Activated CD8-positive, alpha-beta memory T cell treated with anti-CD3 and anti-CD28 coated beads, Interleukin-2, amount 50 U/mL, for 48 hours (primary cell): ENCODE results near the gene ODAD3.
"Not testable (repeated sequence)": the region's sequence is repeated elsewhere in the genome, so short reads cannot be mapped to it uniquely, and the experiment has no call there.

Experiments
- DNase-seq: peaks from one replicate; pipeline ENCODE4 v3.0.0-alpha.2; 2020

The ODAD3 gene

DNA sequence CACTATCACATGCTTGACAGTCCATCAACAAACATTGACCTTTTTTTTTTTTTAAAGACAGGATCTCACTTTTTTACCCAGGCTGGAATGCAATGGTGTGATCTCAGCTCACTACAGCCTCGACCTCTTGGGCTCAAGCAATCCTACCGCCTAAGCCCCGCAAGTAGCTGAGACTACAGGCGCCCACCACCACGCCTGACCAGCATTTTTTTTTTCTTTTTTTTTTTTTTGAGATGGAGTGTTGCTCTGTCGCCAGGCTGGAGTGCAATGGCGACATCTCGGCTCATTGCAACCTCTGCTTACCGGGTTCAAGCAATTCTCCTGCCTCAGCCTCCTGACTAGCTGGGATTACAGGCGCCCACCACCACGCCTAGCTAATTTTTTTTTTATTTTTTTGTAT, 24.0 kb upstream of the ODAD3 start:
- DNase-seq, result not testable (repeated sequence)

DNA sequence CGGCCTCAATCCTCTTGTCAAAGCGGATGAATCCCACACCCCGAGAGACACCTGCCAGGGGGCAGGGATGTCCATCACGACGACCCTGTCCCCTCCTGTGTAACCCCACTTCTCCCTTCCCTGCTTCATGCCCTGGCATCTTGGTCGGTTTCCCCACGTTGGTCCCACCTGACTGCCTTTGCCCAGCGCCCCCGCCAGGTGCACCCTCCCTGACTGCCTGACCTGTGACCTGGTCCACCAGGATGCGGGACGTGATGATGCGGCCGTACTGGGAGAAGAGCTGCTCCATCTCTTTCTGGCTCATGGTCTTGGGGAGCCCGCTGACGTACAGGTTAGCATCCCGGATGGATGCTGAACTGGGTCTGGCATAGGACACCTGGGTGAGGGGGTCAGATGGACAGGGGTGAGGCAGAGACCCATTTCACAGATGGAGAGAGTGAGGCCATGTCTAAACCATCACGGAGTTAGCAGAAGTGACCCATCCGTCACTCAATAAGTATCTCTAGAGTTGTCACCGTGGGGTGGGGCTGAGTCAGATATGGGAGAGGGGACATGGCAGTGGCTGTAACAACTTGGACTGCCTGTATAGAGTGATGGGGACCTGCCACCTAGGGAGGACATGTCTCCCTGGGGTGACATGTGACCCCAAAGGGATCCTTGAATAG, 23.4 kb upstream of the ODAD3 start:
- no peak for DNase-seq

DNA sequence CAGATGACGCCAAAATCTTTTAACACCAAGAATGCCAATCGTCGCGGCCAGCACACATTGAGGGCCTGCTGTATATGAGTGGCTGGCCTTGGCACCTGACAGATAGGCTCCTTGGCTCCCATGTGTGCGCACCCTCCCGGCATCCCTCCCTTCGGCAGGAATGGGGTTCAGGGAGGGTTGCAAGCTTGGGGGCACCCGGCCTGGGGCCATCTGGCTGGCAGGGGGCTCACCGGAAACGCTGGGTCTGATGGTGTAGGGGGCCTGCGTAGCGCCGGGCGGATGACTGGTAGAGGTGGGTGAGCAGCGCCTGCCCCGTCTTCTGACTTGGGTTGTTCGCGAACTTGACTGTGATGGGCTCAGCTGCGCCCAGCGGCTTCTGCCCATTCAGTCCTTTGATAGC, 22.9 kb upstream of the ODAD3 start:
- DNase-seq, result no peak

DNA sequence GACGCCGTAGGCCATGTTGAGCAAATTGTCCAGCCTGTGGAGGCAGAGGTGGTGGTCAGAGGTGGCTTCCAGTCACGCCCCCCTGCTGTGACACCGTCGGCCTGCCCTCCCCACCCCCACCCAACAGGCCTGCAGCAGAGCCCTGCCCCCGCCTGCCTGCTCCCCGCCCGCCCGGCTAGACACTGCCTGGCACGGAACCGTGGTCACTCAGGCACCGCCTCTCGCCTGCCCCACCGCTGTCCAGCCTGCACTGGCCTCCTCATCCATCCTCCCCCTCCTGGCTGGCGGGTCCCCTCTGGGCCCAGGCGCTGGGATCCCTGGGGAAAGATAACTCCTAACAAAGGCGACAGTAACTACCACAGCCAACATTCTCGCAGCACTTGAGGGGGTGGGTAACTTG, 22.2 kb upstream of the ODAD3 start:
- DNase-seq, result no peak

DNA sequence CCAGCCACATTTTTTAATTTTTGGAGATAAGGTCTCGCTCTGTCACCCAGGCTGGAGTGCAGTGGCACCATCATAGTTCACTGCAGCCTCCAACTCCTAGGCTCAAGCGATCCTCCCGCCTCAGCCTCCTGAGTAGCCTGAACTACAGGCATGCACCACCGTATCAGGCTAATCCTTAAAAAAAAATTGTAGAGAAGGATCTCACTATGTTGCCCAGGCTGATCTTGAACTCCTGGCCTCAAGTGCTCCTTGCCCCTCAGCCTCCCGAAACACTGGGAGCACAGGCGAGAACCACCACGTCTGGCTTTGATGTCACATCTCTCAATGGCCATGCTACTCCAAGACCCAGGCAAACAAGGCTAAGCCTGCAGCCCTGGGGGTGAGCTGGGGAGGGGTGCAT, 21.7 kb upstream of the ODAD3 start:
- DNase-seq, result no peak

DNA sequence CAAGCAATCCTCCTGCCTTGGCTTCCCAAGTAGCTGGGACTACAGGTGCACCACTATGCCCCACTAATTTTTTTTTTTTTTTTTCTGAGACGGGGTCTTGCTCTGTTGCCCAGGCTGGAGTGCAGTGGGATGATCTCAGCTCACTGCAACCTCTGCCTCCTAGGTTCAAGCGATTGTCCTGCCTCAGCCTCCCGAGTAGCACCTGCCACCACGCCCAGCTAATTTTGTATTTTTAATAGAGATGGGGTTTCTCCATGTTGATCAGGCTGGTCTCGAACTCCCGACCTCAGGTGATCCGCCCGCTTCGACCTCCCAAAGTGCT, 20.3 kb upstream of the ODAD3 start:
- DNase-seq, result not testable (repeated sequence)

DNA sequence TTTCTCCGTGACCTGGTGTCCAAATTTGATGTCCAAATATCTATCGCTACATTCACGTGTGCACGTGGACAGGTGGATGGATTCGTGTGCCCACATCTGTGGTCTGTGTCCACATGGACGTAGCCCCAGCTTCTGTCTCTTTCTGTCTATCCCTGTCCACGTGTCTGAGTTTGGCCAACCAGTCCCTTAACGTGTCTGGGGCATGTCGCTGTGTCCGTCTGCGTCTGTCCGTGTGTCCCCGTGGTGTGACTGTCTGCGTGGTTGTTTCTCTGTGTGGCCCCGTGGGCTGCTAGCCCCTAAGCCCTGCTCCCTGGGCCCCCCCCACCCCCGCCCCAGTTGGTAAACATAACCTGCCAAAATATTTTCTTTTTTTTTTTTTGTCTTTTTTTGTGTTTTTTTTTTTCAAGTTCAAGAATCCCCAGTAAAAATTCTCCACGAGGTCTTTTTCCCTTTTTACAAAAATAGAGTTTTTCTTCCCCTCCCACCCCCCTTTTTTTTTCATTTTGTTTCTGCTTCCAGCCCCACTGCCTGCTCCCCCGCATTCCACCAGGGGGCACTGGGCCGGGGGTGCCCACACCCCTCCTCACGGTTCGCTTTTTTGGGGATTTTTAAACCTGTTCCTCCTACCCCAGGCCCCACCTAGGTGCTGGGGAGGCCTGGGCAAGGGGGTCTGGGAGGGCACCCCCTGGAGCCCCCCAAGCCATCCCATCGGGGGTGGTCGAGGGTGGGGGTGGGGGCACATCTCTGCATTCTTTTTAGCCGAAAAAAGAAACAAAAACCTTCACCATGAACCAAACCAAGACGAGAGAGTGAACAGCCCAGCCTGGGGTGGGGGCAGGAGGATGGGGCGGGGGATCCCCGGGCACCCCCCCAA, 18.8 kb upstream of the ODAD3 start:
- no peak for DNase-seq

DNA sequence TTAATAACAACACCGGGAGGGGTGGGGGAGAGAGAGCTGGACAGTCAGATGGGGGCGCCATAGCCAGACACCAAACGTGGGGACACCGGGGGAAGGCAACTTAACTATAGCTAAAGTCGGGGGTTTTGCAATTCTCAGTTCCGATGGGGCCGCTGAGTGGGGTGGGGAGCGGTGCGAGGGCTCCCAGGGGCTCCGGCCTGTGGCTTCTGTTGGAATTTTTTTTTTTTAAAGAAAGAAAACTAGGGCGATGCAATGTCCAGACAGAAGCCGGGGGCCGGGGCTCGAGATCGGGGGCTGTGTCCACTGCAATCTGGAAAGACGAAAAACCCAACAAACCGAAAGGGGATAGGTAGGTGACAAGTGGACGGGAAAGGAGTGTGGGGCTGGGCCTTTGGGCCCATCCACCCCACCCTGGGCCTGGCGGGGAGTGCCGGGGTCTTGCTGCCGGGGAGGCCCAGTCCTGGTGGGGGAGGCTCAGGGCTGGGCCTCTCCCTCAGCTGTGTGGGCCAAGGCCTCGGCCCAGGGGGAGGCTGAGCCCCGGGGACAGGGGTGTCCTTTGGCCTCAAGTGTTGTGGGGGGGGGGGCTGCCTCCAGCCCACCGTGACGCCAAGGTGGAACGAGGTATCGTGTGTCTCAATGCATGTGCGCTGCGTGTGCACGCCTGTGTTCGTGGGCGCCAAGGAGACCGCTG, 17.8 kb upstream of the ODAD3 start:
- no peak for DNase-seq

DNA sequence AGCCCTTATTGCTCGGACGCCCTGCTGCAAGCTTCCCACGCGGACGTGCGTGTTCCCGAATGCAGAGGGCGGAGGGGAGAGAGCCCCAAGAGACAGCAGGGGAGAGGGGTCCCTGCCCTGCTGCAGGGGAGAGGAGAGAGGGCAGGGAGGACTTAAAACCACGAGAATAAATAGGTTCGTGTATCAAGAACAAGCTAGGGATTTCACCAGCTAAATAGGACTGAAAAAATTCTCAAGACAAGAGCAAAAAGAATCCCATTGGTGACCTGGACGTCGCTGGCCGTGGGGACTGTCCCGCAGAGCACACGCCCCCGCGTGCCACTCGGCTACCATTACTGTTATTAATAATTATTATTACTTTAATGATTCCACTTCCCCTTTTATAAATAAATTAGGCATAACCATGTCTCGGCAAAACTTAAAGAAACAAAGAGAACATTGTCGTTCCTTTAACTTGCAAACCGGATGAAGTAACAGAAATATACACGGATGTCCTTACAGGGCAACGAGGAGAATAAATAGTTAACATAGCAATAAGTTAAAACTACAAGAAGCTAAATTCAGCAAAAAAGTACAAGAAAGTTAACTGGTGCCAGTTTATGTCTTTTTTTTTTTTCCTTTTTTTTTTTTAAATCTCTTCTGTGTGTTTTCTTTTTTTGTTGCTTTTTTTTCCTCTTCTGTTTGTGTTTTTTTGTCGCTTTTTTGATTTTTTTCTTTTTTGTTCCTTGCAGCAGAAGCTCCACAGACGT, 17.1 kb upstream of the ODAD3 start:
- no peak for DNase-seq

DNA sequence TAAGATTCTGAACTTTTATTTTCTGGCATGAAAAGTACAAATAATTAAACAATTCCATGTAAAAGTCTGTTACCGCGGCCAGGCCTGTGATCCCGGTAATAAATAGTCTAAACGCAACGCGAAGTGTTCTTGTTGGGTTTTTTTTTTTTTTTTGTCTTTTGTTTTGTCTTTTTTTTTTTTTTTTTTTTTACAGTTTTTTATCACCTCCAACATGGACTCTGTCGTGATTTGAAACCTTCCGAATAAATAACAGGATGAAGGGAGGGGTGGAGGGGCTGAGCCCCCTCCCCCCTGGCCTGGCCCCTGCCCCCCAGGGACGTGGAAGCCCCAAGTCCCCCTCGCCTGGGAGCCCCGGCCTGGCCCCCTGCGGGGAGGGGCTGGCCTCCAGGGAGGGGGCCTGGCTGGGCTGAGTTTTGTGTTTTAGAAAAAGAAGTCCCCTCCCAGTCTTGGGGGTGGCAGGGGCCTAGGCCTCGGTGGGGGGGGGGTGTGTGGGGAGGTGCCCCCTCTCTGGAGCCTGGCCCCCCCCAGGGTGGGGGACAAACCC, 16.5 kb upstream of the ODAD3 start:
- no peak for DNase-seq

DNA sequence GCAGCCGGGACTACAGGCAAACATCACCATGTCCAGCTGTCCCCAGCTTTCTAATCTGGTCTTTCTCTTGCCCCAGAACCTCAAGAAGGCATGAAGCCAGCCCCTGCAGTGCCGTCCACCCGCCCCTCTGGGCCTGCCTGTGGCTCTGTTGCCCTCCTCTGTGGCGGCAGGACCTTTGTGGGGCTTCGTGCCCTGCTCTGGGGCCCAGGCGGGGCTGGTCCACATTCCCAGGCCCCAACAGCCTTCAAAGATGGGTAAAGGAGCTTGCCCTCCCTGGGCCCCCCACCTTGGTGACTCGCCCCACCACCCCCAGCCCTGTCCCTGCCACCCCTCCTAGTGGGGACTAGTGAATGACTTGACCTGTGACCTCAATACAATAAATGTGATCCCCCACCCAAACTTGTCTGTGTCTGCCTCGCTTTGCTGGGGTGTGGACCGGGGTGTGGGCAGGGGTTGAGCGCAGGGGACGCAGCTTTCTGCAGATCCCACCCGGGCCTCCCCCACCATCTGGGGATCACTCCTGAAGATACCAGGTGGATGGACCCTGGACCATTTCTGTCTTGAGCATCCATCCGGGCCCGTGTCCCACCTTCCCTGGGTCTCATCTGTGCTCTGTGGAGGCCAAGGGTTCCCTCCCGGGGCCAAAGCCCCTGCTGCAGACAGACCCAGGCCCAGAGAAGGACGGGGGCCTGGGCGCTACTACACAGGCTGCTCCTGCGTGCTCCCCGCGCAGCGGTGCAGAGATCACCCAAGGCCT, 15.8 kb upstream of the ODAD3 start:
- no peak for DNase-seq

DNA sequence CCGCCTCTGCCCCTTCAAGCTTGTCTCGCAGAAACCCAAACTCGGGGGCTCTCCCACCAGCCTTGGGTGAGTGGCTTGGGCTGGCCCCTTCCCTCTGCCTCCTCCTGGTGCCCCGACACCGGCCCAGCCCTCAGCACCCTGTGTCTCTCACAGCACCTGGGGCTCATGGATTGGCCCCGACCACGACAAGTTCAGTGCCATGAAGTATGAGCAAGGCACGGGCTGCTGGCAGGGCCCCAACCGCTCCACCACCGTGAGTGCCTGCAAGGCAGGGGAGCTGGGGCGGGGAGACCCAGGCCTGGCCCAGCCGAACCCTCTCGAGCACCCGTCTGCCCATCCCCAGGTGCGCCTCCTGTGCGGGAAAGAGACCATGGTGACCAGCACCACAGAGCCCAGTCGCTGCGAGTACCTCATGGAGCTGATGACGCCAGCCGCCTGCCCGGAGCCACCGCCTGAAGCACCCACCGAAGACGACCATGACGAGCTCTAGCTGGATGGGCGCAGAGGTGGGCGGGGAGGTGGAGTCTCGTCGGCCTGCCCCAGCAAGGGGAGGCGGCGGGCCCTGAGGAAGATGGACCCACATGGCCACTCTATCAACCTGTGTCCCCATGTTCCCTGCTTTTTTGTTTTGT, 14.1 kb upstream of the ODAD3 start:
- DNase-seq, result no peak

DNA sequence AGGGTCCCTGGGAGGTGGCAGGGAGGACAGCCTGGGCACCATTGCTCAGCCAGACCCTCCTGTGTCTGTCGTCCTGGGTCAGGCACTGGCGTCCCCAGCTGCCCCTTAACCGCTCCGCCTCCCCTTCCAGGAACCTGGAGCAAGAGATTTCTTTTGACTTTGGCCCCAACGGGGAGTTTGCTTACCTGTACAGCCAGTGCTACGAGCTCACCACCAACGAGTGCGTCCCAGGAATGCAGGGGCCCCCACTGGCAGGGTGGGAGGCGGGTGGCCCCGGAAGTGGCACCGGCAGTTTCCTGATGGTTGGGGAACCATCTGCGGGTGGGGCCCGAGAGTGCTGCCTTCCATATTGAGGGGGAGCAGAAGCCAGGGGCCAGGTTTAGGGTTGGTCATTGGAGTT, 13.5 kb upstream of the ODAD3 start:
- no peak for DNase-seq

DNA sequence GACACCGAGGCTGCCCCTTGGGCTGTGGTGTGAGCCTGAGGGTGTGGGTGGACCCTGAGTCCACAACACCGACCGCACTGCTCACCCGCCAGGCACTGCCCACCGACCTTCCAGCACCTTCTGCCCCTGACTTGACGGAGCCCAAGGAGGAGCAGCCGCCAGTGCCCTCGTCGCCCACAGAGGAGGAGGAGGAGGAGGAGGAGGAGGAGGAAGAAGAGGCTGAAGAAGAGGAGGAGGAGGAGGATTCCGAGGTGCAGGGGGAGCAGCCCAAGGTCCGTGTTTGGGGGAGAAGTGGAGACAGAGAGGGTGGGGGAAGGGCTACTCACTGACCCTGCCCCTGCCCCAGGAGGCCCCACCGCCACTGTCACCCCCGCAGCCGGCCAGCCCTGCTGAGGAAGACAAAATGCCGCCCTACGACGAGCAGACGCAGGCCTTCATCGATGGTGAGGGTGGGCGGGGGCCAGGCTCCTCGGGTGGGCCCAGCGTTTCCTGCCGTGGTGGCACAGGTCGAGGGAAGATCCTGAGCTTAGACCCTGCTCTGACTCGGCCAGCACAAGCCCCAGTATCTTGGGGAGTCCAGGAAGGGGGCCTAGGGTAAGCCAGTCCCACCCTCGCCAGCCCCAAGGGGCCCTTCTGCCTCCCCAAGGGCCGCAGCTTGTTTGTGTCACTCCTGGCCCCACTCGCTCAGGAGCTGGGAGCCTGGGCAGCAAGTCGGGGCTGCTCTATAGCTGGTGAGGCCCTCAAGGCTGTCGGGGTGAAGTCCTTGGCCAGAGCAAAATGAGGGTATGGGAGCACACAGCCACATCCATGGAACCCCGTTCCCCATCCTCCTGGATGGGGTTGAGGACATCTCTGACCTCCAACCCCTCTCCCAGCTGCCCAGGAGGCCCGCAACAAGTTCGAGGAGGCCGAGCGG, 12.7 kb upstream of the ODAD3 start:
- no peak for DNase-seq

DNA sequence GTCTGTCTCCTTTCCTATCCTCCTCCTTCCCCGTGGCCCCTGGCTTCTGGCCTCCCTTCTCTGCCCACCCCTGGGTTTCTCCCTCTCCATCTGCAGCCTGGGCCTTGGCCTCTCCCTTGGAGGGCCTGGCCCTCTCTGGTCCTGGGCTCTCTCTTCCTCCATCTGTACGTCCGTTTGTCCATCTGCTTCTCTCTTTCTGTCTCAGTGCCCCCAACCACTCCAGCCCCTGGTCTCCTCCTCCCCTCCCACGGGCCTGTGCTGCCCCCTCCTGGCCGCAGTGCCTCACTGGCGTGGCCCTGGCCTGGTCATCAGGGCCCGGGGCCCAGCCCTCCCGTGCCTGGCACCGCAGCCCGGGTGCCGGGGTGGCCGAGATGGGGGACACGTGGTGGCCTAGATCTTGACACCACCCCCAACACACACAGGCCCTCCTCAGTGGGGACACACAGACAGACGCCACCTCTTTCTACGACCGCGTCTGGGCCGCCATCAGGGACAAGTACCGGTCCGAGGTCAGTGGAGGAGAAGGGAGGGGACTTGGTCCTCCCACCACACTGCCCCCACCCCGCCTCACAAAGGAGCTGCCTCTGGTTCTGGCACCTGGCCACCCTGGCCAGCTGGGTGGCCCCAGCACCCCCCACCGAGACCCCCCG, 11.9 kb upstream of the ODAD3 start:
- peak; percentile 78 for DNase-seq

DNA sequence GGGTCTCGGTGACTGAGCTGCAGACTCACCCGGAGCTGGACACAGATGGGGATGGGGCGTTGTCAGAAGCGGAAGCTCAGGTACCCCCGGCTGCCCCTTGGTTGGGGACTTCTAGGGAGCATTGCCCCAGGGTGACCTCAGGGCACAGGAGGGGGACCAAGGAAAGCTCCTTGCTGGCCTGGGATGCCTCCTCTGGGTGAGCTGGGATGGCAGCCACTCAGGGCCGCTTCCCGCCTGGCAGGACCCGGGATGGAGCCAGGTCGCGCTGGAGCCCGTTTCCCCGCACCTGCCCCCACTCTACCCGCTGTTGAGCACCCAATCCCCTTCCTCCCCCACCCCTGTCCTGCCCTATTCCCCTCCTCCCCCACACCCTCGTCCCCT, 11.3 kb upstream of the ODAD3 start:
- no peak for DNase-seq

DNA sequence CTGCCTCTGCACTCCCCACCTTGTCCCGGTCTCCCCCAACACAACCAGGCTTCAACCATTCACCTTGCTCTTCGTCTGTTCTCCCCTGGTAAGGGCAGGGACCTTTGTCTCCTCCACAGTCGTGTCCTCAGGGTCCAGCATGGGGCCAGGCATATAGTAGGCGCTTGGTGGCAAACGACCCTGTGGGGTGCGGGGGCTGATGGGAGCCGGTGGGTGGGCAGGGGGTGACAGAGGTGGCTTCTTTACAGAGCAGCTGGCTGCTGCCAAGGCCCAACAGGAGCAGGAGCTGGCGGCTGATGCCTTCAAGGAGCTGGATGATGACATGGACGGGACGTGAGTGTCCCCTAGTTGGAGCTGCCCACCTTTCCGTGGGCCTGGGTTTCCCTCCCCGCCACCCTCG, 10.2 kb upstream of the ODAD3 start:
- no peak for DNase-seq

DNA sequence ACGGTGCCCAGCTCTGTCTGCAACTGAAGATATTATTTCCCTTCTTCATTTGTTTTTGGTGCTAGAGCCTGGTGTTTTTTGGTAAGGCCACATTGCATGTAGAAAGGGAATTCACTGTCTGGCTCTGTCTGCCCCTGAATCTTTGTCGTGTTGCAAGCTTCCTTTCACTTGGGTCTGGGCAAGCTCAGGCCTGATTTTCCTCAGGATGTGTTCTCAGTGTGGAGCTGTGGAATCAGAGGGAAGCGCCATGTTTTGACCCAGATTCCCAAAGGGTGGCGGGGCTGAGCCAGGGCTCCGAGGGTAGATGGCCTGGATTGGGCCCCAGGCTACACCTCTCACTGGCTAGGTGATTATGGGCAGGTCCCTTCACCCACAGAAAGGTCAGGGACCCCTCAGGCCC, 9.1 kb upstream of the ODAD3 start:
- DNase-seq, result no peak

DNA sequence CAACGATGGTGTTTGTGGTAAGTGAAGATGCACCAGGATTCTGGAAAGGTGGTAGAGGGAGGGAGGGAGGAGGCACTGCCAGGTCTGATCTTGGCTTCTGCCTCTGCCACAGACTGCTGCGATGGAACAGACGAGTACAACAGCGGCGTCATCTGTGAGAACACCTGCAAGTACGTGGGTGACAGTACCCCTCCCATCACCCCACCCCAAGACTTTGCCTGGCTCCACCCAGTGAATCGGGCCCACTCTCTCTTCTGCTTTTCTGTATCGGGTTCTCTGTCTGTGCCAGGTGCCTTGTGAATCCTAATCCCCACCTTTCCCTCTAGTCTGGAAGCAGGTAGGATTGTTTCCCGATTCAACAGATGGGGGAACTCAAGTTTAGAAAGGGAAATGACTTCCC, 3.0 kb upstream of the ODAD3 start:
- DNase-seq, result no peak

DNA sequence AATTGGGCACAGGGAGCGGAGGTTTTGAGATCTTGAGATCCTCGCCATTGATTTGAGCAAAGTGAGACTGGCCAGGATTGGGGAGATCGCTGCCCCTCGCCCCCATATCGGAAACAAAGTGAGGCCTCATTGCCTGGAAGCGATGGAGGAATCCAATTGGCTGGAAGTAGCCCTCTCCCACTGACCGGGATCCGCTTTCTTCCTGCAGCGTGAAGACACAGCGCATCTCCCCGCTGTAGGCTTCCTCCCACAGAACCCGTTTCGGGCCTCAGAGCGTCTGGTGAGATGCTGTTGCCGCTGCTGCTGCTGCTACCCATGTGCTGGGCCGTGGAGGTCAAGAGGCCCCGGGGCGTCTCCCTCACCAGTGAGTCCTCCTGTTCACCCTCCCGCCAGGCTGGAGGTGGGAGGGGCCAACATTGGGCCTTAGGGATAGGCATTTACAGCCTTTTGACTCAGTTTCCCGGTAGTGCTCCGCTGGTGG, 952 bp upstream of the ODAD3 start:
- DNase-seq, result peak; percentile 66
